Mononuclear cell (primary cell): Measurements from ENCODE around the gene FAM171A1. TPM values are rescaled to one million over a fixed set of nuclear protein-coding genes. Genes with fewer than 3 reads are reported as not detected.

Experiments
- H3K27me3 ChIP-seq: 2 replicates; pipeline ENCODE4 v1.6.0; 2011; ENCODE audit warnings: low read length, control low read depth; ENCODE audit not compliant: insufficient read depth
- H3K4me1 ChIP-seq: 2 replicates; pipeline ENCODE4 v1.5.1; 2011; ENCODE audit warnings: mild to moderate bottlenecking, low read length, control low read depth; ENCODE audit not compliant: insufficient read depth
- H3K4me3 ChIP-seq: 2 replicates; pipeline ENCODE4 v1.5.1; 2011; ENCODE audit warnings: mild to moderate bottlenecking, low read length, moderate library complexity
- H3K9me3 ChIP-seq: 2 replicates; pipeline ENCODE4 v1.5.1; 2011; ENCODE audit warnings: low read depth, mild to moderate bottlenecking, control low read depth, low read length
- total RNA-seq: library from RNA; depleted of rRNA; stranded (reverse); fragments of >200 nt; gene quantifications from one replicate; pipeline ENCODE4 v1.2.3, GENCODE V29; 2012

The FAM171A1 gene
- total RNA-seq, 1 donor, result 0.84 TPM

- no peaks in the 10 kb centered on the region for H3K9me3 ChIP-seq
- no peaks in the 10 kb centered on the region for H3K4me1 ChIP-seq
- no peaks in the 10 kb centered on the region for H3K27me3 ChIP-seq
- H3K4me3 ChIP-seq, result no peak overlapping the region
These were observed 49.4 kb downstream of the FAM171A1 start for GRCh38 chr10:15321431-15322341.

- no peaks in the 10 kb centered on the region for H3K27me3 ChIP-seq
- no peaks in the 10 kb centered on the region for H3K9me3 ChIP-seq
- no peaks in the 10 kb centered on the region for H3K4me1 ChIP-seq
- no peak overlapping the region for H3K4me3 ChIP-seq
These were observed 50.4 kb downstream of the FAM171A1 start for GRCh38 chr10:15320522-15321203.

GRCh38 chr10:15320118-15320517, 51.0 kb downstream of the FAM171A1 start:
- Histone ChIP-seq H3K4me3 (no peak overlapping the region), H3K9me3 (no peaks in the 10 kb centered on the region), H3K4me1 (no peaks in the 10 kb centered on the region), H3K27me3 (no peaks in the 10 kb centered on the region)

- Histone ChIP-seq H3K4me3 (no peak overlapping the region), H3K9me3 (no peaks in the 10 kb centered on the region), H3K27me3 (no peaks in the 10 kb centered on the region), H3K4me1 (no peaks in the 10 kb centered on the region)
These were observed 54.1 kb downstream of the FAM171A1 start for GRCh38 chr10:15316871-15317464.

- Histone ChIP-seq H3K4me1 (no peaks in the 10 kb centered on the region), H3K27me3 (no peaks in the 10 kb centered on the region), H3K4me3 (no peak overlapping the region), H3K9me3 (no peaks in the 10 kb centered on the region)
These were observed 54.9 kb downstream of the FAM171A1 start for GRCh38 chr10:15316145-15316544.

GRCh38 chr10:15315286-15315685, 55.8 kb downstream of the FAM171A1 start:
- Histone ChIP-seq H3K4me1 (no peaks in the 10 kb centered on the region), H3K4me3 (no peak overlapping the region), H3K9me3 (no peaks in the 10 kb centered on the region), H3K27me3 (no peaks in the 10 kb centered on the region)

- no peak overlapping the region for H3K4me3 ChIP-seq
- no peaks in the 10 kb centered on the region for H3K27me3 ChIP-seq
- no peaks in the 10 kb centered on the region for H3K4me1 ChIP-seq
- H3K9me3 ChIP-seq, result no peaks in the 10 kb centered on the region
These were observed 56.5 kb downstream of the FAM171A1 start for GRCh38 chr10:15314482-15315045.

GRCh38 chr10:15313843-15314242, 57.2 kb downstream of the FAM171A1 start:
- no peaks in the 10 kb centered on the region for H3K27me3 ChIP-seq
- H3K4me3 ChIP-seq, result no peak overlapping the region
- no peaks in the 10 kb centered on the region for H3K4me1 ChIP-seq
- H3K9me3 ChIP-seq, result no peaks in the 10 kb centered on the region

GRCh38 chr10:15313047-15313446, 58.0 kb downstream of the FAM171A1 start:
- Histone ChIP-seq H3K27me3 (no peaks in the 10 kb centered on the region), H3K9me3 (no peaks in the 10 kb centered on the region), H3K4me3 (no peak overlapping the region), H3K4me1 (no peaks in the 10 kb centered on the region)

GRCh38 chr10:15311569-15312280, 59.4 kb downstream of the FAM171A1 start:
- no peak overlapping the region for H3K4me3 ChIP-seq
- no peaks in the 10 kb centered on the region for H3K9me3 ChIP-seq

GRCh38 chr10:15310776-15311568, 60.1 kb downstream of the FAM171A1 start:
- Histone ChIP-seq H3K27me3 (no peaks in the 10 kb centered on the region), H3K4me3 (no peak overlapping the region), H3K4me1 (no peaks in the 10 kb centered on the region), H3K9me3 (no peaks in the 10 kb centered on the region)

More at GRCh38 chr10:15311569-15312280, 59.4 kb downstream of the FAM171A1 start:
- H3K4me1 ChIP-seq, result no peaks in the 10 kb centered on the region
- no peaks in the 10 kb centered on the region for H3K27me3 ChIP-seq

GRCh38 chr10:15309221-15309620, 61.9 kb downstream of the FAM171A1 start:
- Histone ChIP-seq H3K4me1 (no peaks in the 10 kb centered on the region), H3K27me3 (no peaks in the 10 kb centered on the region), H3K9me3 (no peaks in the 10 kb centered on the region), H3K4me3 (no peak overlapping the region)

GRCh38 chr10:15306735-15307280, 64.3 kb downstream of the FAM171A1 start:
- H3K9me3 ChIP-seq, result no peaks in the 10 kb centered on the region
- no peaks in the 10 kb centered on the region for H3K27me3 ChIP-seq
- H3K4me1 ChIP-seq, result no peaks in the 10 kb centered on the region
- no peak overlapping the region for H3K4me3 ChIP-seq

GRCh38 chr10:15305634-15306033, 65.5 kb downstream of the FAM171A1 start:
- no peaks in the 10 kb centered on the region for H3K4me1 ChIP-seq
- no peak overlapping the region for H3K4me3 ChIP-seq
- no peaks in the 10 kb centered on the region for H3K27me3 ChIP-seq
- no peaks in the 10 kb centered on the region for H3K9me3 ChIP-seq
